ENCODE data around the gene AK5.
A peak's percentile ranks its signal among the peaks of the same experiment; 100 is the strongest.

The AK5 gene

GRCh38 chr1:77281491-77282186, at the start of gene AK5:
Gene AK5 (plus strand): TSS chr1:77282019. CDS start chr1:77282314, 295 bp downstream.
- H3K4me1 Mint-ChIP-seq (ENCODE audit: low read depth), result peaks cover 22% of the 10 kb centered on the region
- no peaks in the 10 kb centered on the region for H3K9me3 Mint-ChIP-seq
- peak within 1 kb of the TSS; percentile 59 for H3K4me3 Mint-ChIP-seq
- DNase-seq (ENCODE audit: low spot score), result peak; percentile 32
- no peak within 1 kb of the TSS for H3K27ac Mint-ChIP-seq
- peaks cover 53% of the 10 kb centered on the region for H3K27me3 Mint-ChIP-seq (ENCODE audit: low read depth)
- H3K36me3 Mint-ChIP-seq (ENCODE audit: low read depth), result no peaks in the 10 kb centered on the region

GRCh38 chr1:77232829-77233228, 49.0 kb upstream of the AK5 start:
- no peaks in the 10 kb centered on the region for H3K4me1 Mint-ChIP-seq (ENCODE audit: low read depth)
- H3K27me3 Mint-ChIP-seq (ENCODE audit: low read depth), result peaks cover 2% of the 10 kb centered on the region
- no peak for DNase-seq (ENCODE audit: low spot score)
- peaks cover 11% of the 10 kb centered on the region for H3K9me3 Mint-ChIP-seq
- H3K36me3 Mint-ChIP-seq (ENCODE audit: low read depth), result no peaks in the 10 kb centered on the region
- no peak overlapping the region for H3K4me3 Mint-ChIP-seq
- no peak overlapping the region for H3K27ac Mint-ChIP-seq

GRCh38 chr1:77234096-77234495, 47.7 kb upstream of the AK5 start:
- Mint-ChIP-seq H3K4me1 (ENCODE audit: low read depth) (no peaks in the 10 kb centered on the region), H3K9me3 (peaks cover 11% of the 10 kb centered on the region), H3K27ac (no peak overlapping the region), H3K27me3 (ENCODE audit: low read depth) (peaks cover 2% of the 10 kb centered on the region), H3K36me3 (ENCODE audit: low read depth) (no peaks in the 10 kb centered on the region), H3K4me3 (no peak overlapping the region)
- DNase-seq (ENCODE audit: low spot score), result no peak

GRCh38 chr1:77234943-77235342, 46.9 kb upstream of the AK5 start:
- H3K27ac Mint-ChIP-seq, result no peak overlapping the region
- H3K4me3 Mint-ChIP-seq, result no peak overlapping the region
- DNase-seq (ENCODE audit: low spot score), result no peak

GRCh38 chr1:77238462-77238861, 43.4 kb upstream of the AK5 start:
- H3K9me3 Mint-ChIP-seq, result peaks cover 11% of the 10 kb centered on the region
- no peak overlapping the region for H3K4me3 Mint-ChIP-seq
- no peak for DNase-seq (ENCODE audit: low spot score)
- H3K36me3 Mint-ChIP-seq (ENCODE audit: low read depth), result no peaks in the 10 kb centered on the region
- H3K4me1 Mint-ChIP-seq (ENCODE audit: low read depth), result no peaks in the 10 kb centered on the region
- H3K27ac Mint-ChIP-seq, result no peak overlapping the region
- no peaks in the 10 kb centered on the region for H3K27me3 Mint-ChIP-seq (ENCODE audit: low read depth)

More at GRCh38 chr1:77234943-77235342, 46.9 kb upstream of the AK5 start:
- Mint-ChIP-seq H3K36me3 (ENCODE audit: low read depth) (no peaks in the 10 kb centered on the region), H3K4me1 (ENCODE audit: low read depth) (no peaks in the 10 kb centered on the region), H3K27me3 (ENCODE audit: low read depth) (peaks cover 2% of the 10 kb centered on the region), H3K9me3 (peaks cover 11% of the 10 kb centered on the region)

- Mint-ChIP-seq H3K36me3 (ENCODE audit: low read depth) (no peaks in the 10 kb centered on the region), H3K27ac (no peak overlapping the region)
These were observed 42.5 kb upstream of the AK5 start for GRCh38 chr1:77239311-77239710.

GRCh38 chr1:77245830-77246229, 36.0 kb upstream of the AK5 start:
- Mint-ChIP-seq H3K36me3 (ENCODE audit: low read depth) (no peaks in the 10 kb centered on the region), H3K4me3 (no peak overlapping the region), H3K4me1 (ENCODE audit: low read depth) (peaks cover 1% of the 10 kb centered on the region), H3K9me3 (peaks cover 25% of the 10 kb centered on the region), H3K27ac (no peak overlapping the region), H3K27me3 (ENCODE audit: low read depth) (no peaks in the 10 kb centered on the region)
- DNase-seq (ENCODE audit: low spot score), result no peak

More at GRCh38 chr1:77239311-77239710, 42.5 kb upstream of the AK5 start:
- no peaks in the 10 kb centered on the region for H3K27me3 Mint-ChIP-seq (ENCODE audit: low read depth)
- peaks cover 10% of the 10 kb centered on the region for H3K9me3 Mint-ChIP-seq
- H3K4me1 Mint-ChIP-seq (ENCODE audit: low read depth), result no peaks in the 10 kb centered on the region
- no peak overlapping the region for H3K4me3 Mint-ChIP-seq
- DNase-seq (ENCODE audit: low spot score), result no peak

- H3K36me3 Mint-ChIP-seq (ENCODE audit: low read depth), result no peaks in the 10 kb centered on the region
- no peak overlapping the region for H3K4me3 Mint-ChIP-seq
- no peak for DNase-seq (ENCODE audit: low spot score)
- H3K9me3 Mint-ChIP-seq, result peaks cover 29% of the 10 kb centered on the region
- H3K27ac Mint-ChIP-seq, result no peak overlapping the region
- H3K4me1 Mint-ChIP-seq (ENCODE audit: low read depth), result peaks cover 1% of the 10 kb centered on the region
- no peaks in the 10 kb centered on the region for H3K27me3 Mint-ChIP-seq (ENCODE audit: low read depth)
These were observed 31.7 kb upstream of the AK5 start for GRCh38 chr1:77250126-77250525.

- Mint-ChIP-seq H3K9me3 (peaks cover 38% of the 10 kb centered on the region), H3K27me3 (ENCODE audit: low read depth) (no peaks in the 10 kb centered on the region), H3K4me1 (ENCODE audit: low read depth) (peaks cover 1% of the 10 kb centered on the region), H3K4me3 (no peak overlapping the region), H3K27ac (no peak overlapping the region), H3K36me3 (ENCODE audit: low read depth) (no peaks in the 10 kb centered on the region)
- DNase-seq (ENCODE audit: low spot score), result no peak
These were observed 28.6 kb upstream of the AK5 start for GRCh38 chr1:77253211-77253610.

GRCh38 chr1:77263708-77264107, 18.1 kb upstream of the AK5 start:
- no peaks in the 10 kb centered on the region for H3K27me3 Mint-ChIP-seq (ENCODE audit: low read depth)
- no peaks in the 10 kb centered on the region for H3K36me3 Mint-ChIP-seq (ENCODE audit: low read depth)
- no peak for DNase-seq (ENCODE audit: low spot score)
- H3K4me1 Mint-ChIP-seq (ENCODE audit: low read depth), result no peaks in the 10 kb centered on the region
- H3K27ac Mint-ChIP-seq, result no peak overlapping the region
- no peak overlapping the region for H3K4me3 Mint-ChIP-seq
- H3K9me3 Mint-ChIP-seq, result no peaks in the 10 kb centered on the region

- H3K4me3 Mint-ChIP-seq, result no peak overlapping the region
- no peak overlapping the region for H3K27ac Mint-ChIP-seq
- no peaks in the 10 kb centered on the region for H3K27me3 Mint-ChIP-seq (ENCODE audit: low read depth)
- H3K9me3 Mint-ChIP-seq, result no peaks in the 10 kb centered on the region
- no peak for DNase-seq (ENCODE audit: low spot score)
- H3K4me1 Mint-ChIP-seq (ENCODE audit: low read depth), result no peaks in the 10 kb centered on the region
- no peaks in the 10 kb centered on the region for H3K36me3 Mint-ChIP-seq (ENCODE audit: low read depth)
These were observed 16.6 kb upstream of the AK5 start for GRCh38 chr1:77265180-77265579.

GRCh38 chr1:77267035-77267434, 14.8 kb upstream of the AK5 start:
- H3K4me1 Mint-ChIP-seq (ENCODE audit: low read depth), result no peaks in the 10 kb centered on the region

GRCh38 chr1:77271852-77272580, 9.8 kb upstream of the AK5 start:
- H3K27ac Mint-ChIP-seq, result no peak overlapping the region
- peaks cover 8% of the 10 kb centered on the region for H3K27me3 Mint-ChIP-seq (ENCODE audit: low read depth)
- H3K36me3 Mint-ChIP-seq (ENCODE audit: low read depth), result peaks cover 1% of the 10 kb centered on the region
- no peak for DNase-seq (ENCODE audit: low spot score)
- no peaks in the 10 kb centered on the region for H3K9me3 Mint-ChIP-seq
- no peak overlapping the region for H3K4me3 Mint-ChIP-seq
- no peaks in the 10 kb centered on the region for H3K4me1 Mint-ChIP-seq (ENCODE audit: low read depth)

More at GRCh38 chr1:77267035-77267434, 14.8 kb upstream of the AK5 start:
- Mint-ChIP-seq H3K9me3 (no peaks in the 10 kb centered on the region), H3K36me3 (ENCODE audit: low read depth) (no peaks in the 10 kb centered on the region), H3K4me3 (no peak overlapping the region), H3K27ac (no peak overlapping the region), H3K27me3 (ENCODE audit: low read depth) (no peaks in the 10 kb centered on the region)
- DNase-seq (ENCODE audit: low spot score), result no peak

GRCh38 chr1:77273891-77274290, 7.9 kb upstream of the AK5 start:
- H3K9me3 Mint-ChIP-seq, result no peaks in the 10 kb centered on the region

More at GRCh38 chr1:77273891-77274290, 7.9 kb upstream of the AK5 start:
- H3K4me3 Mint-ChIP-seq, result no peak overlapping the region
- H3K36me3 Mint-ChIP-seq (ENCODE audit: low read depth), result peaks cover 1% of the 10 kb centered on the region
- no peak for DNase-seq (ENCODE audit: low spot score)
- H3K4me1 Mint-ChIP-seq (ENCODE audit: low read depth), result no peaks in the 10 kb centered on the region
- peaks cover 8% of the 10 kb centered on the region for H3K27me3 Mint-ChIP-seq (ENCODE audit: low read depth)
- H3K27ac Mint-ChIP-seq, result no peak overlapping the region
